Limb (tissue), 2 donors: ENCODE measurements around the gene SGSH.
"Not testable (repeated sequence)": the region's sequence is repeated elsewhere in the genome, so short reads cannot be mapped to it uniquely, and the experiment has no call there.

Experiments
- DNase-seq, 2 donors: peaks; one replicate each; pipeline ENCODE4 v3.0.0-alpha.2; 2016; ENCODE audit errors: extremely low spot score in 2 of 2

SGSH gene

GRCh38 chr17:80220054-80220735 lies at the start of gene SGSH, which contains the start of gene SLC26A11:
TSS of gene SGSH (minus strand) at chr17:80220333. CDS start at chr17:80220313, 20 bp downstream.
TSS of gene SLC26A11 (plus strand) at chr17:80220427. CDS start at chr17:80221561, 1,134 bp downstream.
- DNase-seq: peak; percentile 68 to 88

DNA sequence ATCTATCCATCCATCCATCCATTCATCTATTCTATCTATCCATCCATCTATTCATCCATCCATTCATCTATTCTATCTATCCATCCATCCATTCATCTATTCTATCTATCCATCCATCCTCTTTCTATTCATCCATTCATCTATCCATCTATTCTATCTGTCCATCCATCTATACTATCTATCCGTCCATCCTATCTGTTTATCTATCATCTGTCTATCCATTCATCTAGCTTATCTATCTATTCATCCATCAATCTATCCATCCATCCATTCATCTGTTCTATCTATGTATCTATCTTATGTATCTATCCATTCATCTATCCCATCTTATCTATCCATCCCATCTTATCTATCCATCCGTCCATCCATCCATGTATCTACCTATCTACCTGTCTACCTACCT lies 49.3 kb upstream of the SGSH start:
- DNase-seq: no peak

GRCh38 chr17:80268427-80268826 lies 48.3 kb upstream of the SGSH start:
- no peak for DNase-seq

GRCh38 chr17:80267391-80267790 lies 47.3 kb upstream of the SGSH start:
- no peak for DNase-seq

DNA sequence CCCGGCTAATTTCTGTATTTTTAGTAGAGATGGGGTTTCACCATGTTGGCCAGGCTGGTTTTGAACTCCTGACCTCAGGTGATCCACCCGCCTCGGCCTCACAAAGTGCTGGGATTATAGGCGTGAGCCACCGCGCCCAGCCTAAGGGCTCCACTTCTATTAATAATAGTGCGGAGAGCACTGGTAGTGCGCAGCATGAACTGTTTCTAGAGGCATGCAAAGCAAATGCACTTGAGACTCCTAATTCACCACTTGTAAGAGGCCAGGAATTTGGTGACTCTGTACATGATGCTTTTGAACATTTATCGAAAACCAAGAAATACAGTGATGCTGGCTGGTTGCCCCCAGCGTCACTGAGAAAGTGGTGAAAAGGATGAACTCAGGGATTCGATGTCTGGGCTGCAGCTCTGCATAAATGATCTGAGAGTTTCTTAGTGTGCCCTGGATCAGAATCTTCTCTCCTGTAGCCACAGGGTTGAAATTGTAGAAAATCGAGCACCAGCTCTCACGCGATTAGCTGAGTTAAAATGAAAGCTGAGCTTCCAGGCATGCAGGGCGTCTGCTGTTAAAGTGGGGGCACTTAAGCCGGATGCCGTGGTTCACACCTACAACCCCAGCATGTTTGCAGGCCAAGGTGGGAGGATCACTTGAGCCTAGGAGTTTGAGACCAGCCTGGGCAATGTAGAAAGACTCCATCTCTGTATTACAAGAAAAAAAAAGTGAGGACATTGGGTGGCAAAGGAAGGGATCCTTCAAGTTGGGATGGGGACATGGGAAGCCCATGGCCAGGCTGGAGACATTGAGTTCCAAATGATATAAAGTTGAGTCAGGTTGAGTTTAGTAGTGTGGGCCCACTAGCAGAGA lies 45.3 kb upstream of the SGSH start:
- DNase-seq: no peak

DNA sequence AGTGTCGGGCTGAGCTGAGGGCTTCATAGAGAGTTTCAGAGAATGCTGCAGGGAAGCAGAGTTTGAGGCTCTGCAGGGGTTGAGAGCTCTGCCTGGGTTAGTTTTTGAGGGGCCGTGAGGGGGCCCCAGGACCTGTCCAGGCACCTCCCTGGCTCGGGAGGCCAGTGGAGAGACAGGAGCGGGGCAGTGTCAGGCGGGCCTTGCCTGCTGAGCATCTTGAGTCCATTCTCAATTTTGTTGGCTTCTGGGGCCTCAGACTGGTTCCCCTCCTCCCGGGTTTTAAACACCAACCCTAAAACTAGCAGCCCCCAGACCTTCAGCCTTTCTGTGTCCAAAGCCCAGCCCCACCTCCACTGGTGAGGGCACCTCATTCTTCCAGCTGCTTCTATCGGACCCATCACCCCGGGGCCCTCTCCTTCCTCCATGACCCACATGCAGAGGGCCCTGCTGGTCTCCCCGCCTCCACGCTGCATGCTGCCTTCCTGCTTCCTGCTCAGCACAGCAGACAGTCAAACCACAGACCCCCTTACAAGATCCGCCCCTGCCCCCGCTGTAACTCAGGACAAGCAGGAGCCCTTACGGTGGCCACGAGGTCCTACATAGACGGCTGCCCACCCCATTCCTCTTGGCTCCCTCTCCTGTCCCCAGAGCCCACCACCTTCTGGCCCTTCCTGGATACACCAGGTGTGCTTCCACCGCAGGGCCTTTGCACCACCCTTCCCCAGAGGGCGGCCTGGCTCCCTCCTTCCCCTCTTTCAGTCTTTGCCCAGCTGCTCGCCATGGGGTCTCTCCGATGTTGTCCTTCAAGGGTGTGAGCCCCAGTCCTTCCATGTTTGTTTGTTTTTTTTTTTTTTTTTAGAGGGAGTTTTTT lies 44.3 kb upstream of the SGSH start:
- no peak for DNase-seq

GRCh38 chr17:80263253-80264204 lies 43.4 kb upstream of the SGSH start:
- DNase-seq: peak; percentile 69 to 85

- DNase-seq: no peak
Measured at GRCh38 chr17:80262775-80263244, 42.7 kb upstream of the SGSH start.

GRCh38 chr17:80262291-80262690 lies 42.2 kb upstream of the SGSH start:
- no peak for DNase-seq

DNA sequence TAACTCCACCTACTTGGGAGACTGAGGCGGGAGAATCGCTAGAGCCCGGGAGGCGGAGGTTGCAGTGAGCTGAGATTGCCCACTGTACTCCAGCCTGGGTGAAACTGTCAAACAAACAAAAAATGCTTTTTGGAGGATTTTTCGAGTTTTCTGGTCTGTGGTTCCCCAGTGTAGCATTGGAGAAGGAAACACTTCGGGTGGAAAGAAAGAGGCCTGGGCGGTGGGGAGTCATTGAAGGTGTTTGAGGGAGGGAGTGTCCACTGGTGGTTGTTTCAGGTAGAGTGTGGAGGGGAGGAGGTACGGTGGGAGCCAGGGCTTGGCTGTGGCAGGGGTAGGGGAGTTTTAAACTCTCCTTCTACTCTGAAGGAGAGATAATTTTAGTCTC lies 41.8 kb upstream of the SGSH start:
- DNase-seq: no peak

GRCh38 chr17:80261159-80261894 lies 41.2 kb upstream of the SGSH start:
- DNase-seq: peak; percentile 40 to 71

DNA sequence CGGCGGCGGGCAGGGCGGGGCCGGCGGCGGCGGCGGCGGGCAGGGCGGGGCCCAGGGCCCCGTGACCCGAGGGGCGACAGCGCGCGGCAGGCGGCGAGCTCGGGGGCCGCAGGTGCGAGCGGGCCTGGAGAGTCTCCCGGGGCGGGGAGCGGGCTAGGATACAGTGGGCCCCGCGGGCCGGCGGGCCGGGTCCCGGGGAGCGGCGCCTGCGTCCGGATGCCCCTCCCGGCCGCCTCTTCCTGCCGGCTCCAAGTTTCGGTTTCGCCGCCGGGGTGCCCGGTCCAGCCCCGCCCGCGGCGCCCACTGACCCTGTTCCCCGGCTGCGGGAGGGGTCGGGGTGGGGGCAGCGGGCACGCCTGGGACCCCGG lies 40.6 kb upstream of the SGSH start, which contains the start of gene RNF213:
Gene RNF213 (plus strand): TSS at position 62 of the 368 bp plus-strand sequence. CDS start 2,830 bp downstream, outside the sequence.
- peak in 1 of 2 donors; percentile 69 for DNase-seq

DNA sequence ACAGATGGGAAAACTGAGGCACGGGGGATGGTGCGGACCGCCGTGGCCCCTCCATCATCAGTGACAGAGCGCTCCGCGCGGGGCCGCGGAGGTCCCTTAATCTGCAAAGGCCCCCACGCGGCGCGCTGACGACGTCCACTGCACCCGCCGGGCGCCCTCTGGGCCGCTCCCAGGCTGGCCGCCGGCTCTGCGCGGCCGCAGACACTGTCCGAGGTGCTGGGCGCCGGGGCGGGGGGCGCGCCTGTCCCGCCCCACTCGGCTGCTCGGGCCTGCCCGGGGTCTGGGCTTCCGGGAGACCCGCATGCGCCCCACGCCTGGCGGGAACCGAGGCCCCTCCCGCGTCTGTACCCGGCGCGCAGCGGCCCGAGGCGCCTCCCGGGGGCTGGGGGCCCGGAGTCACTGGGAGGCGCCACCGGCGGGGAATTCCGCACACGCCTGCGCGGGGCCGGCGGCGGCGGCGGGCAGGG lies 40.0 kb upstream of the SGSH start:
- peak; percentile 48 to 81 for DNase-seq

GRCh38 chr17:80259457-80260068 lies 39.4 kb upstream of the SGSH start:
- no peak for DNase-seq

GRCh38 chr17:80258296-80258695 lies 38.2 kb upstream of the SGSH start:
- DNase-seq: not testable (repeated sequence)

DNA sequence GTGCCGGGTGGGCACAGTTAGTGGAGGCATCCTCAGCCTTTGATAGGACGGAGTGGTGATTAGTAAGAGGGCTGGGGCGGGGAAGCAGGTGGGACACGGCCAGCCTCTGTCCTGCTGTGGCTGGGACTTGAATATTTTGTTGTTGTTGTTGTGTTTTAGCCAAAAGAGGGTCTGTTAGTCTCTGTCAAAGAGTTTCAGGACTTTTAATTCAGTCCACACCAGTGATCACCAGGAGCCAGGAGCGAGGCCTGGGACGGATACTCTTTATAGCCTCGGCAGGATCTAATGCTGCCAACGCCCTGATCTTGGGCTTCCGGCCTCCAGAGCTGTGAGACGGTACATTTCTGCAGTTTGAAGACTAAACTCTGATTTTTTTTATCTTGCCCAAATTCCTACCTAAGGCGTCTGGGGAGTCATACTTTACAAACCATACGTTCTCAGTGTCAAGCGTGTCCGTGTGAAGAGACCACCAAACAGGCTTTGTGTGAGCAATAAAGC lies 37.6 kb upstream of the SGSH start:
- DNase-seq: no peak

DNA sequence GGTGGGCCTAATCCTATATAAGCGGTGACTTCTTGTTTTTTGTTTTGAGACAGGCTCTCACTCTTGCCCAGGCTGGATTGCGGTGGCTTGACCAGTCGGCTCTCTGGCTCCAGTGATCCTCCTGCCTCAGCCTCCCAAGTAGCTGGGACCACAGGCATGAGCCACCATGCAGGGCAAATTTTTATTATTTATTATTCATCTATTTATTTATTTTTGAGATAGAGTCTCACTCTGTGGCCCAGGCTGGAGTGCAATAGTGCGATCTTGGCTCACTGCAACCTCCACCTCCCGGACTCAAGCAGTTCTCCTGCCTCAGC lies 35.9 kb upstream of the SGSH start:
- no peak for DNase-seq

- no peak for DNase-seq
Measured at GRCh38 chr17:80254396-80255251, 34.5 kb upstream of the SGSH start.
